GM23338 (cell line): Measurements from ENCODE around the gene CLCN1. TPM values are rescaled to one million over a fixed set of nuclear protein-coding genes. Genes with fewer than 3 reads are reported as not detected.

Experiments
- ATAC-seq: fragments of 200-7000 bp; cut with Tn5 transposase; 3 replicates; pipeline ENCODE4 v1.9.1; 2020
- DNase-seq: peaks from one replicate; pipeline ENCODE4 v3.0.0-alpha.2; 2015; ENCODE audit warnings: low spot score
- H2AFZ ChIP-seq: fragments of 200-600 bp; sonication (generic); 2 replicates; pipeline ENCODE4 v1.8.0; 2016; ENCODE audit warnings: antibody characterized with exemption, mild to moderate bottlenecking, moderate library complexity
- H3F3A ChIP-seq: fragments of 200-600 bp; sonication (generic); replicated peaks from 2 replicates; pipeline ENCODE4 v1.8.0; 2017; ENCODE audit warnings: antibody characterized with exemption, mixed run types, low read depth
- H3K27ac ChIP-seq: fragments of 200-600 bp; sonication (generic); 2 replicates; pipeline ENCODE4 v1.6.1; 2016; ENCODE audit warnings: low read depth
- H3K27me3 ChIP-seq: fragments of 200-600 bp; sonication (generic); 2 replicates; pipeline ENCODE4 v1.8.0; 2016; ENCODE audit warnings: mild to moderate bottlenecking, mixed run types, moderate library complexity; ENCODE audit not compliant: insufficient read depth
- H3K36me3 ChIP-seq: fragments of 200-600 bp; sonication (generic); 2 replicates; pipeline ENCODE4 v1.8.0; 2016; ENCODE audit warnings: mild to moderate bottlenecking; ENCODE audit not compliant: insufficient read depth
- H3K4me1 ChIP-seq: fragments of 200-600 bp; sonication (generic); 2 replicates; pipeline ENCODE4 v1.8.0; 2016; ENCODE audit warnings: mild to moderate bottlenecking, moderate library complexity; ENCODE audit not compliant: insufficient read depth
- H3K4me2 ChIP-seq: fragments of 200-600 bp; sonication (generic); 2 replicates; pipeline ENCODE4 v1.7.1; 2017; ENCODE audit warnings: mixed run types
- H3K4me3 ChIP-seq: fragments of 200-600 bp; sonication (generic); 2 replicates; pipeline ENCODE4 v1.6.1; 2016; ENCODE audit warnings: mixed run types
- H3K79me2 ChIP-seq: fragments of 200-600 bp; sonication (generic); replicated peaks from 2 replicates; pipeline ENCODE4 v1.8.0; 2017; ENCODE audit warnings: mild to moderate bottlenecking; ENCODE audit not compliant: insufficient read depth
- H3K9me2 ChIP-seq: fragments of 200-600 bp; sonication (generic); 2 replicates; pipeline ENCODE4 v1.8.0; 2017; ENCODE audit not compliant: insufficient read depth
- H4K20me1 ChIP-seq: fragments of 200-600 bp; sonication (generic); replicated peaks from 2 replicates; pipeline ENCODE4 v1.8.0; 2017; ENCODE audit warnings: mild to moderate bottlenecking; ENCODE audit not compliant: insufficient read depth
- H3K27ac Mint-ChIP-seq: 2 replicates; pipeline ENCODE4 v1.8.0; 2020; ENCODE audit warnings: inconsistent platforms, mild to moderate bottlenecking, moderate library complexity, mixed read lengths
- H3K27me3 Mint-ChIP-seq: 3 replicates; pipeline ENCODE4 v1.8.0; 2022; ENCODE audit warnings: low read depth, mild to moderate bottlenecking, moderate library complexity, mixed read lengths, inconsistent platforms; ENCODE audit not compliant: insufficient read depth, poor library complexity
- H3K36me3 Mint-ChIP-seq: 3 replicates; pipeline ENCODE4 v1.8.0; 2021; ENCODE audit warnings: low read depth, mild to moderate bottlenecking, inconsistent platforms, moderate library complexity, mixed read lengths
- H3K4me1 Mint-ChIP-seq: 3 replicates; pipeline ENCODE4 v1.8.0; 2020; ENCODE audit warnings: mild to moderate bottlenecking, inconsistent platforms, mixed read lengths
- H3K4me3 Mint-ChIP-seq: 3 replicates; pipeline ENCODE4 v1.8.0; 2021; ENCODE audit warnings: moderate library complexity, mild to moderate bottlenecking, inconsistent platforms, mixed read lengths
- H3K9me3 Mint-ChIP-seq: 3 replicates; pipeline ENCODE4 v1.8.0; 2020; ENCODE audit warnings: moderate library complexity, mild to moderate bottlenecking, inconsistent platforms, mixed read lengths
- EZH2 ChIP-seq: fragments of 200-600 bp; sonication (generic); IDR thresholded peaks from one replicate; pipeline ENCODE4 v1.8.0; 2017; ENCODE audit warnings: antibody characterized with exemption, mild to moderate bottlenecking, low read depth; ENCODE audit not compliant: unreplicated experiment
- JUNB ChIP-seq: IDR thresholded peaks from one replicate; pipeline ENCODE4 v1.6.1; 2016; ENCODE audit warnings: antibody characterized with exemption; ENCODE audit not compliant: unreplicated experiment
- NANOG ChIP-seq: IDR thresholded peaks from 2 replicates; pipeline ENCODE4 v1.6.1; 2016; ENCODE audit warnings: antibody characterized with exemption, borderline replicate concordance
- POLR2AphosphoS5 ChIP-seq: IDR thresholded peaks from 2 replicates; pipeline ENCODE4 v1.6.1; 2016; ENCODE audit warnings: antibody characterized with exemption, low read depth
- REST ChIP-seq: IDR thresholded peaks from one replicate; pipeline ENCODE4 v1.6.1; 2018; ENCODE audit warnings: antibody characterized with exemption; ENCODE audit not compliant: unreplicated experiment
- ZNF114 ChIP-seq: fragments of 250-450 bp; sonication (Bioruptor Pico); IDR thresholded peaks from 2 replicates; pipeline ENCODE4 v1.5.0; 2020; ENCODE audit warnings: mild to moderate bottlenecking, moderate library complexity
- ZNF331 ChIP-seq: fragments of 250-450 bp; sonication (Bioruptor Pico); IDR thresholded peaks from 2 replicates; pipeline ENCODE4 v1.5.0; 2020; ENCODE audit warnings: low read depth, mild to moderate bottlenecking, moderate library complexity
- ZNF462 ChIP-seq: fragments of 250-450 bp; sonication (Bioruptor Pico); IDR thresholded peaks from 2 replicates; pipeline ENCODE4 v1.5.0; 2020; ENCODE audit warnings: mild to moderate bottlenecking, moderate library complexity
- polyA plus RNA-seq: library from polyadenylated mRNA; unstranded; fragments of >200 nt; fragmentation: Nextera tagmentation; extraction: Ambion mirVana; gene quantifications from 2 replicates; pipeline ENCODE4 v1.2.1, GENCODE V29; 2016
- total RNA-seq: library from RNA; depleted of rRNA; stranded (reverse); fragments of >200 nt; shearing (Covaris generic); gene quantifications from 2 replicates; pipeline ENCODE4 v1.2.3, GENCODE V29; 2014
- TF ChIP-seq, protein P1 (sequence below): IDR thresholded peaks from 2 replicates; pipeline ENCODE4 v1.6.1; 2016; ENCODE audit warnings: antibody characterized with exemption
- TF ChIP-seq, protein P2 (sequence below), 2 experiments: fragments of 200-600 bp in 1 of 2; sonication (generic) in 1 of 2; conservative IDR thresholded peaks; 2 replicates each; pipeline versions ENCODE4 v1.5.1 to v1.6.1; 2016 to 2017; ENCODE audit warnings: antibody characterized with exemption in 2 of 2, low read depth in 2 of 2, mild to moderate bottlenecking in 2 of 2, moderate library complexity in 1 of 2

CLCN1 gene
- total and polyA plus RNA-seq, 2 experiments from 2014 or later: 0.38 to 0.48 TPM

GRCh38 chr7:143288836-143289235, 27.1 kb upstream of the CLCN1 start:
- Histone ChIP-seq H3F3A (peaks cover 13% of the 10 kb centered on the region; the same call in 1 of the 2 replicates), H3K79me2 (peaks cover 41% of the 10 kb centered on the region), H3K4me2 (peak overlapping the region; percentile 100), H3K4me3 (peak overlapping the region; percentile 99), H3K9me2 (peaks cover 6% of the 10 kb centered on the region; the same call in 1 of the 2 replicates), H3K36me3 (peaks cover 19% of the 10 kb centered on the region), H3K27me3 (peaks cover 24% of the 10 kb centered on the region), H3K4me1 (peaks cover 31% of the 10 kb centered on the region), H4K20me1 (peaks cover 23% of the 10 kb centered on the region), H2AFZ (peak overlapping the region; percentile 97), H3K27ac (0 out of 2 replicates have a peak overlapping the region, but pooled peaks have one; percentile 76)
- TF ChIP-seq NANOG: no peak
- no peak for TF ChIP-seq REST
- no peak for TF ChIP-seq ZNF114 (CRISPR knock-in tag)
- TF ChIP-seq POLR2AphosphoS5: no peak
- TF ChIP-seq, protein P1, sequence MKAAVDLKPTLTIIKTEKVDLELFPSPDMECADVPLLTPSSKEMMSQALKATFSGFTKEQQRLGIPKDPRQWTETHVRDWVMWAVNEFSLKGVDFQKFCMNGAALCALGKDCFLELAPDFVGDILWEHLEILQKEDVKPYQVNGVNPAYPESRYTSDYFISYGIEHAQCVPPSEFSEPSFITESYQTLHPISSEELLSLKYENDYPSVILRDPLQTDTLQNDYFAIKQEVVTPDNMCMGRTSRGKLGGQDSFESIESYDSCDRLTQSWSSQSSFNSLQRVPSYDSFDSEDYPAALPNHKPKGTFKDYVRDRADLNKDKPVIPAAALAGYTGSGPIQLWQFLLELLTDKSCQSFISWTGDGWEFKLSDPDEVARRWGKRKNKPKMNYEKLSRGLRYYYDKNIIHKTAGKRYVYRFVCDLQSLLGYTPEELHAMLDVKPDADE: no peak
- TF ChIP-seq EZH2: no peak
- TF ChIP-seq, protein P2, sequence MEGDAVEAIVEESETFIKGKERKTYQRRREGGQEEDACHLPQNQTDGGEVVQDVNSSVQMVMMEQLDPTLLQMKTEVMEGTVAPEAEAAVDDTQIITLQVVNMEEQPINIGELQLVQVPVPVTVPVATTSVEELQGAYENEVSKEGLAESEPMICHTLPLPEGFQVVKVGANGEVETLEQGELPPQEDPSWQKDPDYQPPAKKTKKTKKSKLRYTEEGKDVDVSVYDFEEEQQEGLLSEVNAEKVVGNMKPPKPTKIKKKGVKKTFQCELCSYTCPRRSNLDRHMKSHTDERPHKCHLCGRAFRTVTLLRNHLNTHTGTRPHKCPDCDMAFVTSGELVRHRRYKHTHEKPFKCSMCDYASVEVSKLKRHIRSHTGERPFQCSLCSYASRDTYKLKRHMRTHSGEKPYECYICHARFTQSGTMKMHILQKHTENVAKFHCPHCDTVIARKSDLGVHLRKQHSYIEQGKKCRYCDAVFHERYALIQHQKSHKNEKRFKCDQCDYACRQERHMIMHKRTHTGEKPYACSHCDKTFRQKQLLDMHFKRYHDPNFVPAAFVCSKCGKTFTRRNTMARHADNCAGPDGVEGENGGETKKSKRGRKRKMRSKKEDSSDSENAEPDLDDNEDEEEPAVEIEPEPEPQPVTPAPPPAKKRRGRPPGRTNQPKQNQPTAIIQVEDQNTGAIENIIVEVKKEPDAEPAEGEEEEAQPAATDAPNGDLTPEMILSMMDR (conservative IDR thresholded peaks at IDR 0.05; ENCODE audit: low read depth in 2 of 2): no peak
- TF ChIP-seq ZNF462 (CRISPR knock-in tag): no peak
- no peak for TF ChIP-seq JUNB
- TF ChIP-seq ZNF331 (CRISPR knock-in tag): no peak
- Mint-ChIP-seq H3K36me3 (peaks cover 59% of the 10 kb centered on the region), H3K27me3 (peaks cover 44% of the 10 kb centered on the region), H3K27ac (peak overlapping the region; percentile 97), H3K9me3 (peaks cover 18% of the 10 kb centered on the region), H3K4me3 (peak overlapping the region; percentile 99), H3K4me1 (peaks cover 30% of the 10 kb centered on the region)
- ATAC-seq (no peak), DNase-seq (peak; percentile 19)
